ENCODE results near the gene VOPP1.

DNA sequence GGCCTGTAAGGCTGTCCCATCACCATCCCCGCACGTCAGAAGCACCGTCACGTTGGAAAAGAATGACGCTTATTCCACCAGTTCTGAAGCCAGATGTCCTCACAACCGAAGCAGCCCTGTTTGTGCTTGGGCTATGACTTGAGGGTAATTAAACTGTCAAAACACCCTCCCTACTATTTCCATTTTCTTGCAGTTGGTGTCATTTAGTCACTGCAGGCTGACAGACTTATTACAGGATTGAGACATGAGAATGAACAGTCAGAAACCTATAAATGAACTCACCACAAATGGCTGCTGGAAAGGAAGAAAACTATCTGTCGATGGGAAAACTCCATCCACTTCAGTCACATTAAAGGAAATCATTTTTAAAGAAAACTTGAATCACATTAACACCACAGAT, 85.3 kb downstream of the VOPP1 start:
- no peak for TF ChIP-seq YY1 (IDR thresholded peaks at IDR 0.05; ENCODE audit: insufficient read depth, insufficient read length)
- no peak for TF ChIP-seq ZNF274 (IDR thresholded peaks at IDR 0.05; ENCODE audit: low read depth, low read length)
- TF ChIP-seq SUZ12 (IDR thresholded peaks at IDR 0.05; ENCODE audit: extremely low read depth, insufficient read depth, insufficient read length): no peak

Measured in NT2/D1 (cell line).